GM19324 (cell line): Measurements from ENCODE around the gene CMTM8.

Experiments used
- ATAC-seq: cut with Tn5 transposase; IDR thresholded peaks from one replicate; pipeline ENCODE4 v1.9.1; 2021; ENCODE audit warnings: mild to moderate bottlenecking, moderate library complexity; ENCODE audit not compliant: unreplicated experiment, low FRiP score

Gene CMTM8

DNA sequence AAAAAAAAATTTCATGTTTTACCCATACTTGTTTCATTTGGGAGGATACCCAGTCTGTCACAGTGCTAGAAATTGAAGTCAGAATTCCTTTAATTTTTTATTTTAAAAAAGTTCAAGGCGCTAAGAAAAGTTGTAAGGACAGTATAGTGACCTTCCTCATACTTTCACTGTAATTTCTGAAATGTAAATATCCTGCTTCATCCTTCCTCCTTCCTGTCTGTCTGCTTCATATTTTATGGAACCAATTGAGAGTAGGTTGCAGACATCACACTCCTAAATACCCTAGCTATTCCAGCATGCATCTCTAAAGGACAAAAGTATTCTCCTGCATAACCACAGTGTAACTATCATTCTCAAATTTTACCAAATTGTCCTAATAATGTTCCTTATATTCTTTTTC lies 35.8 kb downstream of the CMTM8 start:
- ATAC-seq: no peak

DNA sequence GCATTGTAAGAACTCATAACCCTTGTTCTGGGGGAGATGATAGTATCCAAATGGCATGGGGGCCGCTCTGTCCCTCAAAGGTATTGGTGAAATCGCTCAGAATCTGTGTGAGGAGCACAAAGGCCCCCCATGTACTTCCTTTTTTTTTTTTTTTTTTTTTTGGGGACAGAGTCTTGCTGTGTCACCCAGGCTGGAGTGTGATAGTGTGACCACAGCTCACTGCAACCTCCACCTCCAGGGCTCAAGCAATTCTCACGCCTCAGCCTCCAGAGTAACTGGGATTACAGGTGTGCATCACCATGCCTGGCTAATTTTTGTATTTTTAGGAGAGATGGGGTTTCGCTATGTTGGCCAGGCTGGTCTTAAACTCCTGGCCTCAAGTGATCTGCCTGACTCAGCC lies 37.0 kb downstream of the CMTM8 start:
- ATAC-seq: no peak

DNA sequence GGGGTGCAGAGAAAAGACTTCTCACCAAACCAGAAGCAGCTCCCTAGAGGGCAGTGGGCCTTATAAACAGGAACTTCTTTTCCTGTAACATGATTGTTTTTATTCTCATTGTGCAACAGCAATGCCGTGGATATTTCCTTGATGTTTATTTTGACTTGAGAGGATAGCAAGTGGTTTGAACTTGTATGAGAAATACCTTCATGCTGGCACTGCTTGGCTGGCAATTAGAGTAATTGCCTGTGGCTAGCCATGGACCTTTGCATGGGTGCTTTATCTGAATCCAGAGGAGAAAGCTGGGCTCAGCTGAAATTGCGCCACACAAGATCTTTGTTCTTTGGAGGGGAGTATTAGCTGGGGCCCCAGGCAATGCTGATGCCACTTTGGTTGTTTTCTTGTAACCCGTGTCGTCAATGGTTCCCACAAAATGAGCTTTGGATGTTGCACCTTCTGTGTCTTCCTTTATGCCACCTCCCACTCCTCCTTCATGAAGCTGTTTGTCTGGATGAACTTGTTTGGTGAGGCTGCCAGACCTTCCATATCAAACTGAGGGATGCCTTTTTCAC lies 37.9 kb downstream of the CMTM8 start:
- ATAC-seq: no peak

DNA sequence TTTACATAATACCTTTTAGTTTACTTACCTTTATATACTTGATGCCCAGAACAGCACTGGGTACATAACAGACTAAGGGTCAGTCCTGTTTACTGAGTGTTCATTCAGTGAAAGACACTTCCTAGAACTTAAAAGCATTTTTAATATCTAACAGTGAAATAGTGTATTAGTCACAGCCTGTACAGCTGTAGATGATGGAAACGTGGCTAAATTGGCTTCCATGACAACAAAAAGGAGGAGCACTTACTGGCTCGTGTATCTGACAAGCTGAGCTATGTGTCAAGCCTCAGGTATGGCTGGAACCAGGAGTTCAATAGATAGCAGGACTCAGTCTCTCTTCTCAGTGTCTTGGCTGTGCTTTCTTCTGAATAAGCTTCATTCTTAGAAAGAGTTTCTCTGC lies 40.2 kb downstream of the CMTM8 start:
- ATAC-seq: no peak

DNA sequence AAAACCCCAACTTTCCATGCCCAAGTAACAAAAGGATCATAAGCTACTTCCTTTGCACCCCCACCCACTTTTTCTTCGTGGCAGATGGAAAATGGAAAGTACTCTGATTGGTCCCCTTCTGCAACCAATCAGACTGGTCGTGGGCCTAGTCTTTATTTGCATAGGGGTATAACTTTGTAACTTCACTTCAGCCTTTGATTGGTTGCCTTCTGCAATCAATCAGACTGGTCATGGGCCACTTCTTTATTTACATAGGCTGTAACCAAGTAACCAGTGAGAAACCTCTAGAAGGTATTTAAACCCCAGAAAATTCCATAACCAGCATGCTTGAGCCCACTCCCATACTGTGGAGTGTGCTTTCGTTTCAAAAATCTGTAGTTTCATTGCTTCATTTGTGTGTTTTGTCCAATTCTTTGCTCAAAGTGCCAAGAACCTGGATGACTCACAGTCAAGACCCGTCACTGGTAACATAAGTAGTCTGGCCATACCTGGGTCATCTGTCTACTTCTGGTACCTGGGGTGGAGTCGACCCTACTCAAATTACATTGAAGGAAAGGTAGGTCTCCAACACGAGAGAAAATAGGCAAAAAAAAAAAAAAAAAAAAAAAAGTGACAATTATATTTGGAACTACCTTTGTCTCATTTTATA lies 41.9 kb downstream of the CMTM8 start:
- ATAC-seq: no peak

DNA sequence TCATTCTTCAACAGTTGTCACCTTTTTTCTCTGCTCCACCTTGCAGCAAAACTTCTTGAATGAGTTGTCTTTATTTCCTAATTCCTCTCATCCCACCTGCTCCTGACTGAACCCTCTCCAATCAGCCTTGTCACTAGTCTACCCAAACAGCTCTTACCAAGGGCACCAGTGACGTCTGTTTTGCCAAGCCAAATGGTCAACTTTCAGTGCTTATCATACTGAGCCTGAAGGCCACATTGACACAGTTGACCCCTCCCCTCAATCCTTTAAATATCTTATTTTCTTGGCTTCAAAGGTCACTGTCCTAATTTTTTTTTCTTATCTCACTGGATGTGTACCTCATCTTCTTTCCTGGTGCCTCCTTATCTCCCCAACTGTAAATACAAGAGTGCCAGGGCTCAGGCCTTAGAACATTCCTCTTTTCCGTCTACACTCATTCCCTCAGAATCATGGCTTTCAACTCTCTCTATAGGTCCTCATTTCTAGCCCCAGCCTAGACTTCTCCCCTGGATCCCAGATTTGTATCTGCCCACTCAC lies 43.2 kb downstream of the CMTM8 start:
- ATAC-seq: no peak

DNA sequence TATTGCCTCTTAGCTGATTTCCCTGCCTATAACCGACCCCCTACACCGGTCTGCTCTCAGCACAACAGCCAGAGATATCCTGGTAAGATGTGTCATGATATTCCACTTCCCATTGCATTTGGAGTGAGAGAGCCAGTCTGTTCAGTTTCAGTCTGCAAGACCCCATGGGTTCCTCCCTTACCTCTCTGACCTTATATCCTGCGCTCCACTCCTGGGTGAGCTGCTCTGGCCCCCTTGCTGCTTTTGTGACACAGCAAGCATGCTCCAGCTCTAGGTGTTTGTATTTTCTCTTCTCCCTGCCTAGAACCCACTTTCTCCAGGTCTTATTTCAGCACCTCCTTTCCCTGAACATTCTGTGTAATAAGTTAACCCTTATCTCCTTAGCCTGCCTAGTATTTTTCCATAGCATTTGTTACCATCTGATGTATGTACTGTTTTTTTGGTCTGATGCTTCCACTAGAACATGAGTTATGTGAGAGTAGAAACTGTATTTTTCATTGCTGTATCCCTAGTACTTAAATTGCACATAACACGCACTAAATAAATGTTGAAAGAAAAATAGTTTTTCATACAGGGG lies 44.2 kb downstream of the CMTM8 start:
- no peak for ATAC-seq

DNA sequence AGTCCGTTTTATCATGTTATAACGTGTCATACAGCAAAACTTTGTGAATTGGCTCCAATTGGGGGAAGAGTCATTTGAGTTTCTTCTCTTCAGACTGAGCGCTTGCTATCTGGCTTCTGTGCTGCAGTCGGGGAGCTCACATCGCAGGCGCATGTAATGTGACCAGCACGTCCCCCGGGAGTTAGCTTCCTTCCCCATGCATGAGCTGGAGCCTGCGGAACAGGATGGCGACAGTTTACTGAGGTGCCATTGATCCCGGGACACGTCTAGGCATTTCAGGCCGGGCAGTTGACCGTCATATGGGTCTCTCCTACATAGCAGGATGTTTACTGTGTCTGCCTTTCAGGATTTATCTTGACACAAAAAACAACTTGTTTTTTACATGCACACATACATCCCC lies 44.8 kb downstream of the CMTM8 start:
- no peak for ATAC-seq

DNA sequence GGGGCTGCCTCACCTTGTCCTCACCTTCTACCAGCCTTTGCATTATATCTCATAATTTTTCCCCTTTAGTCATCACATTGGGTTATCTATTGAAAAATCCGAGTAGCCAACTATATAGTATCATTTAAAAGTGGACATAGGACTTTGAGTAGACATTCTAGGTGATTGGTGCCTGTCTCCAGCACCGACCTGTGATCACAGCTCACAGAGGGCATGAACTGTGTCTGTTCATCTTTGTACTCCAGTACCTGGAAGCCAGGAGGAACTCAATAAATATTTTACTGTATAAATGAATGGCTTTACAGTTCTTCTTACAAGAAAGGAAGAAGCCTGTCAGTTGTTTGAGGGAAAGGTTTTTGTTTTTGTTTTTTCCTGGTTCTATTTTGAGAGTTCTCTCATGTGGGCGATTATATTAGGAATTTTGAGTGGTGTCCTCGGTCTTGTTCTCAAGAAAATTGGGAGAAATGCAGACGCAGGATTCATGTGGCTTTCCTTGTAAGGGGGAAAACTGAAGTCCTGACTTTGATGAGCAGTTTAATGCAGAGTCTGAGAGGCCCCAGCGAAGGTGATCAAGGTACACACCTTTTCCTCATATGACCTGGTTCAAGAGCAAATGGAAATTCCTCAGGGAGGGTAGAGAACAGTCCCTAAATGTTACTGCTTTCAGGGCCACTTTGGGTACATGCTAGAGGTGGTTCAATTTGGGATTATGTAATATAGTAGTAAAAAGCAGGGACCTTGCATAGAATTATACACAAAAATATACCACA lies 46.1 kb downstream of the CMTM8 start:
- no peak for ATAC-seq

DNA sequence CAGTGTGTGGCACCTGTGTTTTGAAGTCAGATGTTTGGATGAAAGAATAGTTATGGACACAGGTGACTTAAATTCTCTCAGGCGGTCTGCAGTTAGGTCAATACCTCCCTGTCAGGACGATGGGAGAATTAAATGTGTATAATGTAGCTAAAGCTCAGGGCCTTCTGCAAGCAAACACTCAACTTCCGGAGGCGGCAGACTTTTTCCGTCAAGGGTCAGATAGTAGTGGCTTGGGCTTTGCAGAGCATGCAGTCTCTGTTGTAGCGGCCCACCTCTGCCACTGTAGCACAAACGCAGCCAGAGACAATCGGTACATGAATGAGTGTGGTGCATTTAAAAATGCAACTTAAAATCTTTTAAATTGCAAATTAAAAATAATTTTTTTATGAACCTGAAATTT lies 47.4 kb downstream of the CMTM8 start:
- no peak for ATAC-seq

DNA sequence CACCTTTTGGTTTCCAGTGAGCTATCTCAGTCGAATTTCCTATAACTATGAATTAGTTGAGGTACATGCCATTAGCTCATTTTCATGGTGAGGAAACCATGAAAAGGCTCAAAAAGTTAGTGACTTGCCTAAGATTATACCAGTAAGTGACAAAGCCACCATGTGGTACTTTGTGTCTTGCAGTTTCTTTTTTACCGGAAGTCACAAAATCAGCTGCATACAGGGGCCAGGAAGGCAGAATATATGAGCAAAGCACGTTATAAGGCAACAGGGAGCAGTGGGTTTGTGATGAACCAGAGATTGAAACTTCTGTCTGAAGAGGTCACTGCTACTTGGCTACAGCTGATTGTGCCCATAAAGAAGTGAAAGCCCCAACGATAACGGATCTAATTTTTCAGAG lies 50.3 kb downstream of the CMTM8 start:
- no peak for ATAC-seq

DNA sequence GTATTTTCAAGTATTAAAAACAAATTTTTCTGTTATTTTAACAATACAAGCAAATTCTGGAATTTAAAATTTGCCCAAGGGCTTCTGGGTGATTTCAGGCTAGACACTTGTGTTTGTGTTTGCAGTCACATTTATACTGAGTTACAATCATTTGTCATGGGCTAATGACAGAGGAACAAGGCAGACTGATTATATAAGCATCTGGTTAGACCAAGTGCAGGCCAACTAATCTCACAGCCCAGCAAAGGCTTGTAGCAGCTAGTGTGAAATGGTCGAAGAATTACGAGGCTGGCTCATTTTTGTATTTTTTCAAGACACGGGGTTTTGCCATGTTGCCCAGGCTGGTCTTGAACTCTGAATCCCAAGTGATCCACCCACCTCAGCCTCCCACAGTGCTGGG lies 52.1 kb downstream of the CMTM8 start:
- ATAC-seq: no peak

DNA sequence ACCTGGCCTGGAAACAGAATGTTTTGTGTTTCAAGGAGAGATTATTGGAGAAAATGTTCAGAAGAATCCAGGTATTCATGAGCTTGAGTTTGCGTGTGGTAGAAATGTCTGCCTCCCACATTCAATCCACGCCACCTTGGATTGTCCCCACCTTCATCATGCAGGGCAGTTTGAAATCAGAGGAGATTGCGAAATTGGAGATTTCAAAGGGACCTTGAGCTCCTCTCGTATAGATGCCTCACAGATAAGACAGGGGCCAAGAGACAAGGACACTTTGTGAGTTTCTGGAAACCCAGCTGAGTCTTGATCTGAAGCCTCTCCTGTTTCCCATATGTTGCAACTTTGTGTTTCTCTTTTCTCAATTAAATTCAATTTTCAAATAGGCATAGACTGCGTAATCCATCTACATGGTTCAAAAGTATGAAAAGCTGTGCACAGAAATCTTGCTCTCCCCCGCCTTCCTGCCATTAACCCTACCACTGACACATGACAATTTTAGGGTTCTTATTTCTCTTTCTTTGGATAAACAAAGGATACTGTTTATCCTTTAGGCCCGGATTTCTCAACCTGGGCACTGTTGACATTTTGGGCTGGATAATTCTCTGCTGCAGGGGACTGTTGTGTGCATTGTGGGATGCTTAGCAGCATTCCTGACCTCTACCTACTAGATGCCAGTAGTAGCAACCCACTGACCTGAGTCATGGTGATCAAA lies 53.8 kb downstream of the CMTM8 start:
- no peak for ATAC-seq

DNA sequence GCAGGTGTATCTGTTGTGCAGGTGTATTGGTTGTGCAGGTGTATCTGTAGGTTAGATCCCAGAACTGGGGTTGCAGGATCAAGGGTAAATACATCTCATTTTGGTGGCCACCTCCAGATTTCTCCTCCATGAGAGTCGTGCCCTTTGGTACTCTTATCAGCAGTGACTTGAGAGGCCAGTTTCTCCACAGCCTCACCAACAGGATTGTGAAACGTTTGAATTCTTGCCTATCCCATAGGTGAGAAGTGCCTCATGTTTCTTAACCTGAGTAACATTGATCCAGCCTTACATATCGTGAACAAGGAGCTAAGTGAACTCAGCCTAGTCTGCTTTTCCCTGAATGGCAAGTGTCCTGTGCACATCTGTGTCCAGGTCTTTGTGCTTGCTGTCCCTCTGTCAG lies 55.4 kb downstream of the CMTM8 start:
- no peak for ATAC-seq

DNA sequence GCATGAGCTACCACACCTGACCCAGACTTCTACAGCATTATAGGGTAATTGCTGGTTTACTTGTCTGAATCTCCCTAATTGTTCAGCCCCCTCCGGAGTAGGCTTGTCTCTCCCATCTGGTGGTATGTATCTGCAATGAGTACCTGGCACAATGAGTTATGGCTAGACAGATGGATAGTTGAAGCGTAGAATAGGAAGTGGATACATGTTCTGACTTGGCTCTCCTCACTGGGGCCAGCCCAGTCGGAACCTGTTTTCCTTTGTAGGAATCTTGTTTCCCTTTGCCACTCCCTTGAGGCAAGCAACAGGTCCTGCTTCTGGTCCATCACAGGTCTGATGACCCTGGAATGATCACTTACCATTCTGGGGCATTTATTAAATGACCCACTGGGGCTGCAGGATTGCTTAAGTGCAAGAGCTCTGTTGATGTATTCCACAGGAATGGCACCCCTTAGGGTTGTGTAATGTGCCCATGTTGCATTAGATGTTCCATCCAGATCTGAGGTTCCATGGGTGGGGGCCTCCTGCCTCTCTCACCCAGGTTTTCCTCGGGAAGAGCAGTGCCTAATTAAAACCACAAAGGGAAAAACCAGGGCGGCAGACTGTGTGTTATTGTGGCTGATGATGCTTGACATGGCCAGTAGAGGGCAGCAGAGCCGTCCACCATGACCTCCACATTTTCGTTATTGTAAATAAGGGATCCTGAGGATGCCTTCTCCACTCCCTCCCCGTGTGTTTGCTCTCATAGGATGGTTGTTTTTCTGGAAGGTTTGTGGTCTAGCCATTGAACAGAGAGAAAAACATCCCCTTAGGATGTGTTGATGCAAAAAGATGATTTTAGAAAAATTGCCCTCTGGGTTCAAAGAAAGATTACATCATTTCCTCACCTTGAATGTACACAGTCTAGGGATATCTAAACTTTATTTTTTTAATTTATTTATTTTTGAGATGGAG lies 58.0 kb downstream of the CMTM8 start:
- ATAC-seq: no peak

DNA sequence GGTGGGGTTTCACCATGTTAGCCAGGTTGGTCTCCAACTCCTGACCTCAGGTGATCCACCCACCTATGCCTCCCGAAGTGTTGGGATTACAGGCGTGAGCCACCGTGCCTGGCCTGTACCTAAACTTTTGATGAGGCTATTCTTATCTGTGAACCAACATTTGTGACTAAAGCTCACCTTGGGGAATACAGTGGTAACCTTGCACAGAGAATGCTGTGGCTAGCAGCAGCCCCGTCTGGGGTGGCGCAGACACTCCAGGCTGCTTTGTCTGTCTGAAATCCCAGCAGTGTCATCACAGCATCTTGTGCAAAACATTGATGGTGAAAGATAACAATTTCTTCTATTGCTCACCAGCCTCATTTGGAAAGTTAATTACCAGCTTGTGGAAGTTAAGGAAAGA lies 58.9 kb downstream of the CMTM8 start:
- no peak for ATAC-seq

DNA sequence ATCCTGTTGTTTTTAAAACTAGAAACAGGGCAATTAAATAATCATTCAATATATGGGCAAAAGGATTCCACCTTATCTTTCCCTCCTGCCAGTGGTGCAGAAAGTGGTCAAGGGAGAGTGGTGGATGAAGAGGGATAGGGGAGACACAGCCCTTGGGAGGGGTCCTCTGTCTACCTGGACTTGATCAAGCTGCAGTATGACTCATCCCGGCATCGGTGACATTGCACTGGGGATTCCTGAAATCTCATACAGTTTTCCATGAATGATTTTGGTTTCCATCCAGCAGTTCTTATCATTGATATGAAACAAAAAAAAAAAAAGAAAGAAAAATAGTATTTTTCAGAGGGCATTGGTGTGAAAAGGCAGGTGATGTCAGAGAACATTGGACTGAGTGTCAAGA lies 62.9 kb downstream of the CMTM8 start:
- no peak for ATAC-seq

DNA sequence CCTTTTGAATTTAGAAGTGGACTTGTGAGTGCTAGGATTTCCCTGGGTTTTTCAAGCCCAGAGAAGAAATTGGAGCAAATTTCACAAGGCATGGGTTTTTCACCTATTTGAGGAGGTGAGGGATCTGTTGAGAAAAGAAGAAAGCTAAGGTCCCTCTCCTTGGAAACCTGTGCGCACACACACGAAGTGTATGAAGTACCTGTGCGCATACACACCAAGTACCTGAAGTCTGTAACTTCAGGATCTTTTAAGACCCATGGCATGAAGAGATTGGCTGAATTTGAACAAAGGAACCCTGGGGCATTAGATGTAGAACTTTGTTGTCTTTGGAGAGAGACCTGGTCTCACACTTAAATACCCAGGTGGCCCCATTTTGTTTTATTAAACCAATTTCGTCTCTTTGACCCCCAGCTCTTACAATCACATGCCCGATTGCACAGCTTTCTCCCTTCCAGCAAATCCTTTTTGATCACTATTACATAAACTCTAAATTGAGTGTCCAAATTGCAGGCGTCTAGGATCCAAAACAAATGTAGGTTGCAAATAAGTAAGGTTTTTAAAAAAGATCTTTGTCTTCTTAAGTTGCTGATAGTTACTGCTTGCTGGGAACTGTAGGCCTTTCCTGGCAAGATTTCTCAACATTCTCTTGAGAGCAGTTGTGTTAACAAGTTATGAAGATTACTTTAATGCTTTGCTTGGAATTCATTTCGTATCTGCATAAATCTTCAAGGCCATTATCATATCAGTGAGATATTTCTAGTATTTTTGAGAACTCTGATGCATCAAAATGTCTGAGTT lies 64.3 kb downstream of the CMTM8 start:
- no peak for ATAC-seq

DNA sequence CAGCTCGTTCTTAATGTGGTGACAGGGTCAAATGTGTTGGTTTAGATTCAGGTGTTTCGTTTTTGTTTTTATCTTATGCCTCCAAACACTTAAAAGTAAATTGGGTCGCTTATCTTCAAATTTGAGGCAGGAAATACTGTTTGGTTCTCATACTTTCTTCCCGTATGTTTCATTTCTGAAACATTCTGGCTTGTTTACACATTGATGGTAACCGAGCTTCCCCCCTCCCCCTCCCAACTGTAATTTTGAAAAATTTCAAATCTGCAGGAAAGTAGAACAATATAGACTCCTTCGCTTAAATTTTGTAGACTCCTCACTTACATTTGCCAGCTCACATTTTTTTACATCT lies 64.9 kb downstream of the CMTM8 start:
- no peak for ATAC-seq
